Stimulated activated naive CD8-positive, alpha-beta T cell treated with anti-CD3 and anti-CD28 coated beads, Interleukin-15, Interleukin-2, amounts not matched to agents 100 U/mL and 50 U/mL, for 24 hours (primary cell): ENCODE measurements around the gene PCDHGA12.
"Not testable (repeated sequence)": the region's sequence is repeated elsewhere in the genome, so short reads cannot be mapped to it uniquely, and the experiment has no call there.

Experiments used
- ATAC-seq: fragments of 150-1000 bp; cut with Tn5 transposase; one replicate; pipeline ENCODE4 v1.10.0; 2021
- DNase-seq: peaks from one replicate; pipeline ENCODE4 v3.0.0; 2021

Gene PCDHGA12

GRCh38 chr5:141430332-141431113 is at the start of gene PCDHGA12:
TSS of gene PCDHGA12 (plus strand) at chr5:141430507. CDS start at chr5:141430760, 253 bp downstream.
- DNase-seq (no peak), ATAC-seq (no peak)

GRCh38 chr5:141382469-141383294 is 47.6 kb upstream of the PCDHGA12 start, which contains the start of gene PCDHGA7:
TSS of gene PCDHGA7 (plus strand) at chr5:141382742. CDS start at chr5:141382900, 158 bp downstream.
- ATAC-seq (no peak), DNase-seq (no peak)

GRCh38 chr5:141383345-141383744 is 47.0 kb upstream of the PCDHGA12 start:
- ATAC-seq (no peak), DNase-seq (no peak)

- ATAC-seq (no peak), DNase-seq (no peak)
These were observed 45.6 kb upstream of the PCDHGA12 start for GRCh38 chr5:141384471-141385267.

GRCh38 chr5:141387557-141388311 is 42.6 kb upstream of the PCDHGA12 start, which contains the start of gene PCDHGB4:
TSS of gene PCDHGB4 (plus strand) at chr5:141387698. CDS start at chr5:141387885, 187 bp downstream.
- ATAC-seq: peak; percentile 23
- DNase-seq: peak; percentile 19

- ATAC-seq (no peak), DNase-seq (no peak)
These were observed 41.6 kb upstream of the PCDHGA12 start for GRCh38 chr5:141388661-141389060.

GRCh38 chr5:141389153-141390042 is 40.9 kb upstream of the PCDHGA12 start:
- no peak for ATAC-seq
- DNase-seq: no peak

- ATAC-seq (no peak), DNase-seq (no peak)
These were observed 37.7 kb upstream of the PCDHGA12 start, which contains the start of gene PCDHGA8 for GRCh38 chr5:141392429-141393198. TSS of gene PCDHGA8 (plus strand) at chr5:141392633. CDS start at chr5:141392814, 181 bp downstream.

GRCh38 chr5:141393267-141393666 is 37.0 kb upstream of the PCDHGA12 start:
- no peak for ATAC-seq
- no peak for DNase-seq

- not testable (repeated sequence) for ATAC-seq, DNase-seq
These were observed 35.7 kb upstream of the PCDHGA12 start for GRCh38 chr5:141394401-141395187.

GRCh38 chr5:141397756-141398551 is 32.4 kb upstream of the PCDHGA12 start, which contains the start of gene PCDHGB5:
TSS of gene PCDHGB5 (plus strand) at chr5:141397947. CDS start at chr5:141398128, 181 bp downstream.
- DNase-seq: peak; percentile 43
- ATAC-seq: not testable (repeated sequence)

- no peak for ATAC-seq
- no peak for DNase-seq
These were observed 31.7 kb upstream of the PCDHGA12 start for GRCh38 chr5:141398608-141399007.

- ATAC-seq: no peak
- DNase-seq: no peak
These were observed 30.6 kb upstream of the PCDHGA12 start for GRCh38 chr5:141399555-141400258.

- no peak for DNase-seq
- ATAC-seq: no peak
These were observed 27.6 kb upstream of the PCDHGA12 start, which contains the start of gene PCDHGA9 for GRCh38 chr5:141402553-141403243. TSS of gene PCDHGA9 (plus strand) at chr5:141402778. CDS start at chr5:141402953, 175 bp downstream.

- no peak for DNase-seq
- no peak for ATAC-seq
These were observed 26.9 kb upstream of the PCDHGA12 start for GRCh38 chr5:141403387-141403786.
